HG03432 (cell line): ENCODE results near the gene CNGA3.
"Not testable (repeated sequence)": the region's sequence is repeated elsewhere in the genome, so short reads cannot be mapped to it uniquely, and the experiment has no call there.

Source experiments
- ATAC-seq: cut with Tn5 transposase; IDR thresholded peaks from one replicate; pipeline ENCODE4 v1.9.1; 2021; ENCODE audit warnings: mild to moderate bottlenecking, moderate library complexity; ENCODE audit not compliant: unreplicated experiment

The CNGA3 gene

DNA sequence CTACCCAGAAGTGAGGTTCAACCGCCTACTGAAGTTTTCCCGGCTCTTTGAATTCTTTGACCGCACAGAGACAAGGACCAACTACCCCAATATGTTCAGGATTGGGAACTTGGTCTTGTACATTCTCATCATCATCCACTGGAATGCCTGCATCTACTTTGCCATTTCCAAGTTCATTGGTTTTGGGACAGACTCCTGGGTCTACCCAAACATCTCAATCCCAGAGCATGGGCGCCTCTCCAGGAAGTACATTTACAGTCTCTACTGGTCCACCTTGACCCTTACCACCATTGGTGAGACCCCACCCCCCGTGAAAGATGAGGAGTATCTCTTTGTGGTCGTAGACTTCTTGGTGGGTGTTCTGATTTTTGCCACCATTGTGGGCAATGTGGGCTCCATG is 49.7 kb downstream of the CNGA3 start:
- ATAC-seq: no peak

DNA sequence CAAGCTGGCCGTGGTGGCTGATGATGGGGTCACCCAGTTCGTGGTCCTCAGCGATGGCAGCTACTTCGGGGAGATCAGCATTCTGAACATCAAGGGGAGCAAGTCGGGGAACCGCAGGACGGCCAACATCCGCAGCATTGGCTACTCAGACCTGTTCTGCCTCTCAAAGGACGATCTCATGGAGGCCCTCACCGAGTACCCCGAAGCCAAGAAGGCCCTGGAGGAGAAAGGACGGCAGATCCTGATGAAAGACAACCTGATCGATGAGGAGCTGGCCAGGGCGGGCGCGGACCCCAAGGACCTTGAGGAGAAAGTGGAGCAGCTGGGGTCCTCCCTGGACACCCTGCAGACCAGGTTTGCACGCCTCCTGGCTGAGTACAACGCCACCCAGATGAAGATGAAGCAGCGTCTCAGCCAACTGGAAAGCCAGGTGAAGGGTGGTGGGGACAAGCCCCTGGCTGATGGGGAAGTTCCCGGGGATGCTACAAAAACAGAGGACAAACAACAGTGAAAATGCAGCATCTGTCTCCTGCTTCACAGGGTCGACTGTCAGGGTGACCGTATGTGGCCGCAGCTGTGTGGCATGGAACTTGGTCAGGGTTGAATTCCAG is 50.6 kb downstream of the CNGA3 start:
- no peak for ATAC-seq

DNA sequence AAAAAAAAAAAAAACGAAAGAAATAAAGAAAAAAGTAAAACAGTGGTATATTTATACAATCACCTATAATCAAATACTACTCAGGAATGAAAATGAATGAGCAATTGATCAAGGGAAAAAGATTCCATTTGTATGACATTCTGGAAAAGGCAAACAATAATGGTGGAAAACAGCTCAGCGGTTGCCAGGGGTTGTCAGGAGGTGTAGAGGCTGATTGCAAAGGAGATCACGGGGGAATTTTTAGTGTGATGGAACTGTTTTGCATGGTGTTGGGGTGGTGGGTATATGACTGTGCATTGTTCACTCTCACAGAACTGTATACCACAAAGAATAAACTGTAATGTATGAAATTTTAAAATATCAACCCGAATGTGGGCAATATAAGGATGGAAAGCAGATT is 52.9 kb downstream of the CNGA3 start:
- ATAC-seq: no peak

DNA sequence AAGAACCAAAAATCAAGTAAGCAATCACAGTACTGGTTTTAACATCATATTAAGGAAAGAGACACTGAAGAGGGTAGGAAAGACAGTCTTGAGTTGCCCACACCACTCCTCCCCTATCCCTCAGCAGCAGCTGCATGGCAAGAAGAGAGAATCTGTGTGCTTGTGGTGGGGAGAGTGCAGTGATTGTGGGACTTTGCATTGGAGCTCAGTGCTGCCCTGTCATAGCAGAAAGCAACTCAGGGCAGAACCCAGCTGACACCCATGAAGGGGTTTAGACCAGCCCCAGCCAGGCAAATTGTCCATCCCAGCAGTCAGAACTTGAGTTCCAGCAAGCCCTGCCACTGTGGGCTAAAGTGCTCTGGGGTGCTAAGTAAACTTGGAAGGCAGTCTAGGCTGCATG is 57.6 kb downstream of the CNGA3 start:
- no peak for ATAC-seq

DNA sequence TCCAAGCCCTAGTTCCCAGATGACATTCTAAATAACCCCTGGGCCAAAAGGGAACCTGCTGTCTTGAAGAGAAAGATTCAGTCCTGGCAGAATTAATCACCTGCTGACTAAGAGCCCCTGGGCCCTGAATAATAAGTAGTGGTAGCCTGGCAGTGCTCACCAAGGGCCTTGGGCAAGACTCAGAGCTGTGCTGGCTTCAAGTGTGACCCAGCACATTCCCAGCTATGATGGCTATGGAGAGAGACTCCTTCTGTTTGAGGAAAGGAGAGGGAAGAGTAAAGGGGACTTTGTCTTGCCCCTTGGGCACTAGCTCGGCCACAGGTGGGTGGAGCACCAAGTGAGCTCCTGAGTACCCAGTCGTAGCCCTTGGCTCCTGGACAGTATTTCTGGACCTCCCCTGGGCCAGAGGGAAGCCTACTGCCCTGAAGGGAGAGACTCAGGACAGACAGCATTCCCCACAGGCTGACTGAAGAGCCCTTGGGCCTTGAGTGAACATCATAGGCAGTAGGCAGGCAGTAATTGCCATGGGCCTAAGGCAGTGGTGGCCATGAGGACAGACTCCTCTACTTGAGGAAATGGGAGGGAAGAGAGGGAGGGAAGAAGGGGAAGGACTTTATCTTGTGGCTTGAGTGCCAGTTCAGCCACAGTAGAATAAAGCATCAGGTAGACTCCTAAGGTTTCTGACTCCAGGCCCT is 58.4 kb downstream of the CNGA3 start:
- ATAC-seq: no peak

DNA sequence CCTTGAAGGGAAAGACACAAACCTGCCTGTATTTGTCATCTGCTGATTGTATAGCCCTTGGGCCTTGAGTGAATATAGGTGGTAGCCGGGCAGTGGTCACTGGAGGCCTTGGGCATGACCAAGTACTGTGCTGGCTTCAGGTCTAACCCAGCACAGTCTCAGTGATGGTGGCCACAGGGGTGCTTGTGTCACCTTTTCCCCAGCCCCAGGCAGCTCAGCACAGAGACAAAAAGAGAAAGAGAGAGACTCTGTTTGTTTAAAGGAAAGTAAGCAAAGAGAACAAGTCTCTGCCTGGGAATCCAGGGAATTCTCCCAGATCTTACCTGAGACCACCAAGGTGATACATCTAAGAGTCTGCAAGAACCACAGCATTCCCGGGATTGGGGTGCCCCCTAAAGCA is 59.0 kb downstream of the CNGA3 start:
- ATAC-seq: no peak

DNA sequence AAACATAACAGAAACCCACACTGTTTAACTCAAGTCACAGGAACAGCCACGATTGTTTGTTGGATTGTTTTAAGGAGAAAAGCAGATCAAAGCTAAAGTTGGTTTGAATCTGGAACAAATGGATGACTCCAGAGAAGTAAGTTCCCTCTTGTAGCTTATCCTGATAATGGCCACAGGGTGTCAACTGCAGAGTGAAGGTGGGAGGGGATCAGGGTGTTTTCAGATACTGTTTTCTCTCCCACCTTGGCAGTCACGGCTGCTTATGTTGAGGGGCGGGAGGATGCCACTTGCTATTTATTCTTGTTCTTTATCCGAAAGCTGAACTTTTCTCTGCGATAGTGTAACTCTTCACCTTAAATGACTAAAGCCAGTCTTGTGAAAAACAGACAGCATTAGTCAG is 61.9 kb downstream of the CNGA3 start:
- no peak for ATAC-seq

DNA sequence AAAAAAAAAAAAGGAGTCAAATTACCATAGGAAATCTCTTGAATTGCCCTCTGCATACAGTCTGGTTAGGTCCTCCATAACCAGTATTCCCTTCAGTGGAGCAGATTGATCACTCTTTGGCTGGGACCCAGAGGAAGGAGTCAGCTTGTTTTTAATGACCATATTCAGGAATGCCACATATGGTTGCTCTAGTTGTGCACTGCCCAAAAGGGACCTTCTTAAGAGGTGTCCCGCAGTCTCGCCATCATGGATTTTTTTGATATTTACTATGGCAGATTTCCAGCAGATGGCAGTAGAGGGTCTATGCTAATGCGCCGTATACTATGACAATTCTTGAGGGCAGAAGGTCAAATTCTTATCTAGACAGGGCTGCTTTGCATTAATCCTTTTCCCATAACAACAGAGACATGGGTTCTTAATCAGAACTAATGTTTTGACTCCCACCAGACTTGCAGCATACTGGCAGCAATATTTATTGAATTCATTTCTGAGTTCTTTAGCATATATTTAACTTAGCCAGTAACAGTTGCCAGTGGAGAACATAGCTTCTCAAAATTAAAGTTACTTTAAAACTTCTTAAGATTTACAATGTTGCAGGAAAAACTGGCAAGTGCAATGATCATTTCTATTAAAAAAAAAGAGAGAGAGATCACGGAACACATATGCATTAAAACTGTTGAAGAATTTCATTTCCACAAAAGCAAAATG is 66.6 kb downstream of the CNGA3 start:
- peak; percentile 69 for ATAC-seq

DNA sequence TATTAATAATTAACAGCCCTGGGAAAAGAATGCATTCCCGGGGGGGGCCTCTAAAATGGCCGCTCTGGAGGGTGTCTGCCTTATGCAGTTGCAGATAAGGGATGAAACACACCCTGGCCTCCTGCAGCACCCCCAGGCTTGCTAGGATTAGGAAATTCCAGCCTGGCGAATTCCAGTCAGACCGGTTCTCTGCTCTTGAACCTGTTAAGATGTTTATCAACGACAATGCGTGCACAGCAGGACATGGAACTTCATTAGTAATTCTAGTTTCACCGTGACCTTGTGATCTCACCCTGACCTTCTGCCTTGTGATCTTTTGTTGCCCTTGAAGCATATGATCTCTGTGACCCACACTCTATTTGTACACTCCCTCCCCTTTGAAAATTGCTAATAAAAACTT is 68.0 kb downstream of the CNGA3 start:
- ATAC-seq: not testable (repeated sequence)

DNA sequence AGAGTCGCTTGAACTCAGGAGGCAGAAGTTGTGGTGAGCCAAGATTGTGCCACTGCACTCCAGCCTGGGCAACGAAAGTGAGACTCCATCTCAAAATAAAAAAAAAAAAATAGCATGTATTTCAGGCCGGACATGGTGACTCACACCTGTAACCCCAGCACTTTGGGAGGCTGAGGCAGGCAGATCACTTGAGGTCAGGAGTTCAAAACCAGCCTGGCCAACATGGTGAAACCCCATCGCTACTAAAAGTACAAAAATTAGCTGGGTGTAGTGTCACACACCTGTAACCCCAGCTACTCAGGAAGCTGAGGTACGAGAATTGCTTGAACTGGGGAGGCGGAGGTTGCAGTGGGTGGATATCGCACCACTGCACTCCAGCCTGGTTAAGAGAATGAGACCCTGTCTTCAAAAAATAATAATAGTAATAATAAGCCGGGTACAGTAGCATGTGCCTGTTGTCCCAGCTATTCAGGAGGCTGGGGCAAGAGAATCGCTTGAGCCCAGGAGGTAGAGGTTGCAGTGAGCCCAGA is 69.5 kb downstream of the CNGA3 start:
- ATAC-seq: not testable (repeated sequence)

DNA sequence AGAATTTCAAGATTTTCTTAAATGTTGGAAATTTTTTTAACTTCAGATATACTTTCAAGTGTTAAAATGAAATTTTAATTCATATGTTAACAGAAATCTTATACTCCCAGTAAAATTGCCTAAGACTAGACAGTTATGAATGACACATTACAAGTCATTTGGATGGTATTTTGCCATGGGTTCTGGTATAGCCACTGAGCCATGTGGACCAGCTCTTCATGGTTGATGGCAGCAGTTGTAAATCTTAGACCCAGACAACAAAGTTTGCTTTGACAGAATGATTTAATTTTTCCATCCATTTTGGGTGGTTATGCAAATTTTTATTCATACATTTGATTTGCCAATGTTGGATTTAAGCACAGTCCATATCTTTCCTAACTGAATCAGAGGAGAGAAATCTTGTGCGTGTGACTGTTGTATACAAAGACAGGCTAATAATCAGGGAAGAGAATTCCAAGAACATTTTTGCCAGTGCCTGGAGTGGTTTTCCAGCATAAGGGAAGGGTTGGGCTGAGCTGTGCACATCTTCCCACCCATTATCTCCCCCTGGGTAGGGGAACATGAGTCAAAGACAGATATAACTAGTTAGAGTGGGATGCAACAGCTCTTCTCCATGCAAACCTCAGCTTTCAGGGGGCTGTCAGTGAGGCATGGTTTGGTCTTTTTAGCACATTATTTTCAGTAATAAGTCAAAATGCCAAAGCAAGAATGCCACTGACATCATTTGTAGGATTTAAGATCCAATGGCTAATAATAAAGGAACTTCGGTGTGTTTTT is 70.3 kb downstream of the CNGA3 start:
- no peak for ATAC-seq

DNA sequence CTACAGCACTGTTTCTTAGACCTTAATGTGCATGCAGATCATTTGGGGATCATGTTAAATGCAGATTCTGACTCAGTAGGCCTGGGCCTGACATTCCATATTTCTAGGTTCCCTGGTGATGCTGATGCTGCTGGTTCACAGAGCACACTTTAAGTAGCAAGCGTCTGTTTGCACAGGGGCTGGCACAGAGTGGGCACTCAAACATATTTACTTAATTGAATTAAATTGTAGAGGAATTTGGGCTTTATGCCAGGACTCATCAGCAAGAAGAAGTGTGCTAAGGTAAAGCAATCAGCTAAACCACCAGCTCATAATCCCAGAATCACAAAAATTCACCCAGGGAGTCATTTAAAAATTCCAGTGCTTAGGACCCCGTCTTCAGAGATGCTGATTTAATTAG is 73.3 kb downstream of the CNGA3 start:
- ATAC-seq: no peak

DNA sequence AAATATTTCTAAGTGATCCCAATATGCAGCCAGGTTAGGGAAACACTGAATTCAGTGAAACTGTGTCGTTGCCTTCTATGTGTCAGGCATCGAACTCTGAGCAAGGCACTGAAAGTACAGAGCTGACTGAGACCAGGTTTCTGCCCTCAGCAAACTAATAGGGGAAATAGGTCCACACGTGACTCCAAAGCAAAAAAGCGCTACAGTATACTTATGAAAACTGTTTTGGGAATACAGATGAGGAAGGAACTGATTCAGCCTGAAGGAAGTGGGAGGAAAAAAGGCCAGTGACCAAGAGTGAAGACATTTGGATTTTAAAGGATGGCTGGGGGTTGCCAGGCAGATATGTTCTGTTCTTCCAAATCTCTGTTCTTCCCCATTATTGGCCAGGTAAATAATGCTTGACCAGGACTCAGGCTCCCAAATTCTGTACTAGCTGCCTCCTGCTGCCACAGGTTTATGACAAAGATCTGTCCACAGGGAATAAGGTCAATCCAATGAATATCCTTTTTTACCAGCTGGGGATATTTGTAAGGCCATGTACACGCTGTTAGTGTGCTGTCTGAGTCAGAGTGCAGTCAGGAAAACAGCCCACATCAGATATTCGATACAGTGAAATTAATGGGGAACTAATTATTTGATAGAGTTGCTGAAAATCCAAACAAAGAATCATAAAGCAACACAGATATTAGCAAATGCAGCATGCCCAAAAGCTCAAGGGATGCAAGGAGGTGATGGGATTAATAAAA is 73.9 kb downstream of the CNGA3 start:
- no peak for ATAC-seq

DNA sequence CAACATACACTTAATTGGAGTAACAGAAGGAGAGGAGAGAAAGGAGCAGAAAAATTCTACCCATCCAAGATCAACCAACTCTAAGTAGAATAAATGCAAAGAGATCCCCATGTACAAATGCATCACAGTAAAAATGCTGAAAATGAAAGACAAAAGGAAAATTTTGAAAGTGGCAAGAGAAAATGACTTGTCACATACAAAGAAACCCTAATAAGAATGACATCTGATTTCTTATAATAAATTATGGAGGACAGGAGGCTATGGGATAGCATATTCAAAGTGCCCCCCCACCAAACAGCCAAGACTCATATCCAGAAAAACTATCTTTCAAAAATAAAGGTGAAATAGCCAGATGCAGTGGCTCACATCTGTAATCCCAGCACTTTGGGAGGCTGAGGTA is 76.2 kb downstream of the CNGA3 start:
- no peak for ATAC-seq

DNA sequence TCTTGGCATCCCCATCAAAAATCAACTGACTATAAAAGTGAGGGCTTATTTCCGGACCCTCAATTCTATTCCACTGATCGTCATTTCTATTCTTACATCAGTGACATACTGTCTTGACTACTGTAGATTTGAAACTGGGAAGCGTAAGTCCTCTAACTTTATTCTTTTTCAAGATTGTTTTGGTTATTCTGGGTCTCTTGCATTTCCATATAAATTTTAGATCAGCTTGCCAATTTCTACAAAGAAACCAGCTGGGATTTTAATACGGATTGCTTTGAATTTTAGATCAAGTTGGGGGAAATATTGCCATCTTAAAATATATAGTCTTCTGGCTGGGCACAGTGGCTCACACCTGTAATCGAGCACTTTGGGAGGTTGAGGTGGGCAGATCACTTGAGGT is 80.5 kb downstream of the CNGA3 start:
- ATAC-seq: no peak

DNA sequence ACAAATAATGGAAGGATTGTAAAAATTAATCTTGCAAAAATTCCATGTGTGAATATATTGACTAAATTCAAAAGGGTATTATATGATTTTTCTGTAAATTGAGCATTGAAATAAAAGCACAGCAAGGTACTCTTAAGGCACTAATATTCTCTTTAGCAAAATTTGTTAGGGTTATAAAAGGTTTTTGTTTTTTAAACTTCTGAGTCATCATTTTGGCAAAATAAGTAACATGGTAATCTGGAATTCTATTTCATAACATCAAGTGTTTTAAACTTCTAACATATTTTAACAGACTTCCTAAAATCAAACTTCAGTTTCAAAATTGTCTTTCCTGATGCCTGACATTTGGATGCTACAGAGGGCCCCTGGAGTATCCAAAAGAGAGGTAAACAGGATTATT is 85.9 kb downstream of the CNGA3 start:
- no peak for ATAC-seq

DNA sequence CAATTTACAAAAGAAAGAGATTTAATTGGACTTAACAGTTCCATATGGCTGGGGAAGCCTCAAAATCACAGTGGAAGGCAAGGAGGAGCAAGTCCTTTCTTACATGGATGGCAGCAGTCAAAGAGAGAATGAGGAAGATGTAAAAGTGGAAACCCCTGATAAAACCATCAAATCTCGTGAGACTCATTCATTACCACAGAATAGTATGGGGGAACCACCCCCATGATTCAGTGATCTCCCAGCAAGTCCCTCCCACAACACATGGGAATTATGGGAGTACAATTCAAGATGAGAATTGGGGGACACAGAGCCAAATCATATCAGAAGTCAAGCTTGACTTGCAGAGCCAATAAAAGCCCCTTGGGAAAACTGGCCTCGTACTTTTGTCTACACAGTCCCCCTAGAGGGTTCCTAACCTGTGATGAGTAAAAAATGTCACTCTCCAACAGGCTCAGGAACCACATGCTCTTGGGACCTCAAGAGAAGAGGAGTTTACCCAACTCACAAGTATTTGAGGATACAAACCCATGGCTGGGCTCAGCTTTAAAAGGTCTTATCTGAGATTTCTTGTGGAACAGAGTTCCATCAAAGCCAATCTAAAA is 87.2 kb downstream of the CNGA3 start:
- no peak for ATAC-seq

DNA sequence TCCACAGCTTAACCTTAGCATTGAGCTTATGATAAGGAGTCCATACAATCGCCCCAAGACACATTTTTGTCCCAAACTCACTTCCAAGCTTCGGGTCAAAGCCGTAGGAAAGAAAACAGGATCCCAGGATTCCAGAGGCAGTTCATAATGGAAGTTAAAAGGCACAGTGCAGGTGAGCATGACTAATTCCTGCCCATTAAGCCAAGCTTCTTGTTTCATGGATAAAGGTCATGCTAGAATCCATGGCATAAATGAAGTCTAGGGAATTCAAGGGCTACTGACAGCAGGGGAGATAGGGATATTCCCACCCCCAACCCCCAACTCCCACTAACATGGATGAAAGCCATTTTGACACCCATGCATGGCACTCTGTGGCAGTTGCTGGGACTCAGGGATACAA is 88.2 kb downstream of the CNGA3 start:
- no peak for ATAC-seq

DNA sequence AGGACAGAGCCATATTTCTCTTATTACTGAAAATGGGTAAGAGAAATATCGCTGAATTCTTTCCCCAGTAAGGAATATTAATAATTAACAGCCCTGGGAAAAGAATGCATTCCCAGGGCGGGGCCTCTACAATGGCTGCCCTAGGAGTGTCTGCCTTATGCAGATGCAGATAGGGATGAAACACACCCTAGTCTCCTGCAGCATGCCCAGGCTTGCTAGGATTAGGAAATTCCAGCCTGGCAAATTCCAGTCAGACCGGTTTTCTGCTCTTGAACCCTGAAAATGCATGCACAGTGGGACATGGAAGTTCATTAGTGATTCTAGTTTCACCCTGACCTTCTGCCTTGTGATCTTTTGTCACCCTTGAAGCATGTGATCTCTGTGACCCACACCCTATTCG is 89.4 kb downstream of the CNGA3 start:
- not testable (repeated sequence) for ATAC-seq

DNA sequence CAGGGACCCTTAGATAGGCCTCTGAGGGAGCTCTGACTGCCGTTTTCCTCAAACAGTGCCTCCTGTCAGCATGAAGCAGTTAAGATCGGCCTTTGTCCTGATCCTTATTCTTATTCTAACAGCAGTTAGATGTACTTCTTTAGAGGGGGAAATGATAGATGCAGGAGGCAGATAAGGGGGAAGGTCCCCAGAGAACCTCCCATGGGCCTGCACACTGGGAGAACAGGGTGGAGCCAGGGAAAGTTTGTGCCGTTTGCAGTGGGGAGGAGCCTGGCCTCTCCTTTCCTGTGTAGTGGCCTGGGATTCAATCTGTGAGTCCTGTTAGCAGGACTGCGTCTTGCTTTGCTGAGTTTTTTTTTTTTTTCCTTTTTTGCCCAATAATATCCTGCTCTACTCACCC is 90.5 kb downstream of the CNGA3 start:
- no peak for ATAC-seq
